ENCODE measurements around the gene THSD7B.

THSD7B gene

GRCh38 chr2:137706786-137707613 lies 941.7 kb downstream of the THSD7B start:
- TF ChIP-seq CTCF (IDR thresholded peaks at IDR 0.05): no peak

GRCh38 chr2:137708311-137708710 lies 943.0 kb downstream of the THSD7B start:
- no peak for TF ChIP-seq CTCF (IDR thresholded peaks at IDR 0.05)

- no peak for TF ChIP-seq CTCF (IDR thresholded peaks at IDR 0.05)
Observed at GRCh38 chr2:137715731-137716191, 950.4 kb downstream of the THSD7B start.

- TF ChIP-seq CTCF (IDR thresholded peaks at IDR 0.05): no peak
Observed at GRCh38 chr2:137718786-137719185, 953.4 kb downstream of the THSD7B start.

GRCh38 chr2:137721733-137722132 lies 956.4 kb downstream of the THSD7B start:
- no peak for TF ChIP-seq CTCF (IDR thresholded peaks at IDR 0.05)

- TF ChIP-seq CTCF (IDR thresholded peaks at IDR 0.05): no peak
Observed at GRCh38 chr2:137724912-137725311, 959.6 kb downstream of the THSD7B start.
